ENCODE results near the gene CNN2.

CNN2 gene

DNA sequence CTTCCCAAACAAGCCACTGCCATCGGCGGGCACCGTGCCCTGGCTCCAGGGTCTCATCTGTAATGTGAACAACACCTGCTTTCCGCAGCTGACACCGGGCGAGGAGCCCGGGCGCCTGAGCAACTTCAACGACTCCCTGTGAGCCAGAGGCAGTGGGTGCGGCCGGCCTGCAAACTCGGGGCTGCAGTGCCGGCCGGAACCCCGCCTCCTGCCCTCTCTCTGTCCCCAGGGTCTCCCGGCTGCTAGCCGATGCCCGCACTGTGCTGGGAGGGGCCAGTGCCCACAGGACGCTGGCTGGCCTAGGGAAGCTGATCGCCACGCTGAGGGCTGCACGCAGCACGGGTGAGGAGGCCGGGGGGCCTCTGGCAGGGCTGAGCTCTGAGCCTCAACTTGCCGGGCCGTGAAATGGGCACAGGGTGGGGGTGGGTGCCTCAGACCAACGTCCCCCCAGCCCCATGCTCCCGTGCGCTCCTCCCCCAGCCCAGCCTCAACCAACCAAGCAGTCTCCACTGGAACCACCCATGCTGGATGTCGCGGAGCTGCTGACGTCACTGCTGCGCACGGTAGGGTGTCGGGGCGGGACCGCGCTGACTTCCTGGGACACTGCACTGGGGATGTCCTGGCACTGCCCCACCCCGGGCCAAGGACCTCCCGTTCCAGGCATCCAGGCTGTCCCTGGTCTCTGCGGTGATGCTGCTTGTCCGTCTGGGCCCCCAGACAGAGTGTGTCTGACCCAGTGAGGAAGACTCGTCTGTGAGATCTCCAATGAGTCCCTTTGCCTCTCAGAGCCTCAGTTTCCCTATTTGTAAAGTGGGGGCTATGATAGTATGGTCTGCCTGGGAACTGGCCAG lies 15.7 kb downstream of the CNN2 start:
- TF ChIP-seq, protein P1, sequence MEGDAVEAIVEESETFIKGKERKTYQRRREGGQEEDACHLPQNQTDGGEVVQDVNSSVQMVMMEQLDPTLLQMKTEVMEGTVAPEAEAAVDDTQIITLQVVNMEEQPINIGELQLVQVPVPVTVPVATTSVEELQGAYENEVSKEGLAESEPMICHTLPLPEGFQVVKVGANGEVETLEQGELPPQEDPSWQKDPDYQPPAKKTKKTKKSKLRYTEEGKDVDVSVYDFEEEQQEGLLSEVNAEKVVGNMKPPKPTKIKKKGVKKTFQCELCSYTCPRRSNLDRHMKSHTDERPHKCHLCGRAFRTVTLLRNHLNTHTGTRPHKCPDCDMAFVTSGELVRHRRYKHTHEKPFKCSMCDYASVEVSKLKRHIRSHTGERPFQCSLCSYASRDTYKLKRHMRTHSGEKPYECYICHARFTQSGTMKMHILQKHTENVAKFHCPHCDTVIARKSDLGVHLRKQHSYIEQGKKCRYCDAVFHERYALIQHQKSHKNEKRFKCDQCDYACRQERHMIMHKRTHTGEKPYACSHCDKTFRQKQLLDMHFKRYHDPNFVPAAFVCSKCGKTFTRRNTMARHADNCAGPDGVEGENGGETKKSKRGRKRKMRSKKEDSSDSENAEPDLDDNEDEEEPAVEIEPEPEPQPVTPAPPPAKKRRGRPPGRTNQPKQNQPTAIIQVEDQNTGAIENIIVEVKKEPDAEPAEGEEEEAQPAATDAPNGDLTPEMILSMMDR (IDR thresholded peaks at IDR 0.05; ENCODE audit: control extremely low read depth, extremely low read depth, low read depth, missing control alignments): no peak
- ChIA-PET POLR2A (interaction anchor here (1.0 kb wide), 1 partner anchor 62 kb away, joined by 3 read pairs; no protein-coding TSS in a partner anchor), CTCF (interaction anchor here (1.2 kb wide), 2 partner anchors 13 to 26 kb away, joined by 3 read pairs; no protein-coding TSS in a partner anchor)
- no peak for DNase-seq (ENCODE audit: extremely low spot score)

- ChIA-PET POLR2A (no interaction called here), CTCF (interaction anchor here (0.6 to 1.2 kb wide), 4 partner anchors 14 to 152 kb away, joined by 3 to 4 read pairs (median 3); no protein-coding TSS in a partner anchor)
- no peak for DNase-seq (ENCODE audit: extremely low spot score)
- TF ChIP-seq, protein P1 (IDR thresholded peaks at IDR 0.05; ENCODE audit: control extremely low read depth, extremely low read depth, low read depth, missing control alignments): no peak
Observed at GRCh38 chr19:1042689-1043511, 16.5 kb downstream of the CNN2 start.

DNA sequence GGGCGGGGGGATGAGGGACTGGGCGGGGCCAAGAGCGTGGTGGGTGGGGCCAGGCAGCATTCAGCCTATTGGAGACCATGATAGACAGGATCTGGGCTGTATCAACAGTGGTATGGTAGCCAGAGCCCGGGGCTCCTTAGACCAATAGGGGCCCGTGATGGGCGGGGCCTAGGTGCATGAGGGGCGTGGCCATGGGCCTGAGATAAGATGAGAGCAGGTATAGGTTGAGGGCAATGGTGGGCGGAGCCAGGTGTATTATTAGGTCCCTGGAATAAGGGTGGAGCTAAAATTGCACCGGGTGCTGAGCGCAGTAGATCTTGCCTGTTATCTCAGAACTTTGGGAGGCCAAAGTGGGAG lies 18.8 kb downstream of the CNN2 start:
- TF ChIP-seq, protein P1 (IDR thresholded peaks at IDR 0.05; ENCODE audit: control extremely low read depth, extremely low read depth, low read depth, missing control alignments): no peak
- POLR2A ChIA-PET: no interaction called here
- CTCF ChIA-PET: no interaction called here
- no peak for DNase-seq (ENCODE audit: extremely low spot score)

GRCh38 chr19:1046117-1046626 lies 19.8 kb downstream of the CNN2 start:
- no peak for DNase-seq (ENCODE audit: extremely low spot score)
- ChIA-PET CTCF (no interaction called here), POLR2A (no interaction called here)
- TF ChIP-seq, protein P1 (IDR thresholded peaks at IDR 0.05; ENCODE audit: control extremely low read depth, extremely low read depth, low read depth, missing control alignments): no peak

DNA sequence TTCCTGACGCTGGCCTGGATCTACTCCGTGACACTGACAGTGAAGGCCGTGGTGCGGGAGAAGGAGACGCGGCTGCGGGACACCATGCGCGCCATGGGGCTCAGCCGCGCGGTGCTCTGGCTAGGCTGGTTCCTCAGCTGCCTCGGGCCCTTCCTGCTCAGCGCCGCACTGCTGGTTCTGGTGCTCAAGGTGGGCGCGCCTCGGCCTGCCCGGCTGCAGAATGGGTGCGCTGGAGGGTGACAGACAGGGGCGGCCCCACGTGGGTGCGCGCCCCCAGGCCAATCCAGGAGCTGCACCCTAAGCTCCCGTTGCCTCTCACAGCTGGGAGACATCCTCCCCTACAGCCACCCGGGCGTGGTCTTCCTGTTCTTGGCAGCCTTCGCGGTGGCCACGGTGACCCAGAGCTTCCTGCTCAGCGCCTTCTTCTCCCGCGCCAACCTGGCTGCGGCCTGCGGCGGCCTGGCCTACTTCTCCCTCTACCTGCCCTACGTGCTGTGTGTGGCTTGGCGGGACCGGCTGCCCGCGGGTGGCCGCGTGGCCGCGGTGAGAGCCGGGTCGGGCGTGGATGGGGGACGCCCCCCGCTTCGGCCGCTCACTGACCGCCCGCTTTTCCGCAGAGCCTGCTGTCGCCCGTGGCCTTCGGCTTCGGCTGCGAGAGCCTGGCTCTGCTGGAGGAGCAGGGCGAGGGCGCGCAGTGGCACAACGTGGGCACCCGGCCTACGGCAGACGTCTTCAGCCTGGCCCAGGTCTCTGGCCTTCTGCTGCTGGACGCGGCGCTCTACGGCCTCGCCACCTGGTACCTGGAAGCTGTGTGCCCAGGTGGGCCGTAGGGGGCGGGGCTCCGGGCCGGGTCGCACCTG lies 20.7 kb downstream of the CNN2 start:
- TF ChIP-seq, protein P1 (IDR thresholded peaks at IDR 0.05; ENCODE audit: control extremely low read depth, extremely low read depth, low read depth, missing control alignments): no peak
- DNase-seq (ENCODE audit: extremely low spot score): no peak
- ChIA-PET POLR2A (interaction anchor here (0.9 kb wide), 1 partner anchor 21 kb away, joined by 3 read pairs; the partner anchor contains the start of gene CNN2), CTCF (interaction anchor here (1.9 kb wide), 1 partner anchor 18 kb away, joined by 10 read pairs; no protein-coding TSS in a partner anchor)
